H1 (cell line): ENCODE measurements around the gene SORCS3. TPM values are rescaled to one million over a fixed set of nuclear protein-coding genes. Genes with fewer than 3 reads are reported as not detected.

Source experiments
- CTCF ChIA-PET: fragments of 300-600 bp; sonication (Branson Sonifier 250); formaldehyde crosslinking; loops from one replicate; lab custom pipeline; 2021; ENCODE audit not compliant: partially characterized antibody; lab: Charles Lee
- POLR2A ChIA-PET: fragments of 300-600 bp; sonication (Branson Sonifier 250); formaldehyde crosslinking; loops from one replicate; lab custom pipeline; 2021; ENCODE audit warnings: inconsistent platforms; ENCODE audit not compliant: partially characterized antibody; lab: Charles Lee
- DNase-seq, 2 experiments: peaks; one replicate each; pipeline versions ENCODE4 v3.0.0 to v3.0.0-alpha.2; 2010 to 2022; ENCODE audit warnings: low spot score in 2 of 2, low read depth in 1 of 2, mixed read lengths in 1 of 2
- FAIRE-seq: peaks from 2 replicates; lab custom pipeline; 2011; peaks lifted over from hg19 to GRCh38; lab: Jason Lieb, UNC
- H2AFZ ChIP-seq: 2 replicates; pipeline ENCODE4 v1.8.1; 2012; ENCODE audit warnings: low read length, inconsistent platforms
- H2AK5ac ChIP-seq: 2 replicates; pipeline ENCODE4 v1.6.1; 2013; ENCODE audit warnings: low read depth, low read length
- H2BK120ac ChIP-seq: replicated peaks from 2 replicates; pipeline ENCODE3; 2013; ENCODE audit warnings: low read depth, low read length, inconsistent platforms
- H2BK12ac ChIP-seq: 2 replicates; pipeline ENCODE4 v1.6.1; 2013; ENCODE audit warnings: low read depth, low read length
- H2BK15ac ChIP-seq: 2 replicates; pipeline ENCODE4 v1.6.1; 2013; ENCODE audit warnings: low read length
- H2BK20ac ChIP-seq: 2 replicates; pipeline ENCODE4 v1.6.1; 2013; ENCODE audit warnings: low read length
- H2BK5ac ChIP-seq: 2 replicates; pipeline ENCODE4 v1.6.1; 2013; ENCODE audit warnings: low read depth, low read length
- H3K14ac ChIP-seq: 2 replicates; pipeline ENCODE4 v1.6.1; 2013; ENCODE audit warnings: inconsistent platforms; ENCODE audit not compliant: insufficient read length
- H3K18ac ChIP-seq: 2 replicates; pipeline ENCODE4 v1.6.1; 2013; ENCODE audit warnings: low read length; ENCODE audit errors: extremely low read depth
- H3K23ac ChIP-seq: 2 replicates; pipeline ENCODE4 v1.6.1; 2013; ENCODE audit warnings: inconsistent platforms; ENCODE audit not compliant: insufficient read length
- H3K23me2 ChIP-seq: 2 replicates; pipeline ENCODE4 v1.6.1; 2013; ENCODE audit warnings: low read depth, low read length
- H3K27ac ChIP-seq: 2 replicates; pipeline ENCODE4 v1.6.1; 2011; ENCODE audit warnings: low read depth, low read length, inconsistent platforms
- H3K27me3 ChIP-seq, 4 experiments: replicated peaks in 1 of 4; 1 replicate in 1 of 4; 2 replicates in 3 of 4; pipeline versions ENCODE4 v1.6.1 to v1.8.1; 2011 to 2013; ENCODE audit warnings: low read length in 3 of 4, mild to moderate bottlenecking in 3 of 4, inconsistent platforms in 2 of 4, mixed read lengths in 2 of 4, moderate library complexity in 1 of 4; ENCODE audit not compliant: control insufficient read depth in 3 of 4, insufficient read depth in 3 of 4; ENCODE audit errors: extremely low read depth in 1 of 4
- H3K36me3 ChIP-seq, 4 experiments: 2 replicates each; pipeline versions ENCODE4 v1.6.1 to v1.8.1; 2011 to 2013; ENCODE audit warnings: mild to moderate bottlenecking in 4 of 4, low read length in 3 of 4, moderate library complexity in 2 of 4, control low read depth in 1 of 4, inconsistent platforms in 1 of 4; ENCODE audit not compliant: insufficient read depth in 4 of 4, control insufficient read depth in 2 of 4
- H3K4ac ChIP-seq: replicated peaks from 2 replicates; pipeline ENCODE3; 2013; ENCODE audit warnings: low read length, low read depth, mixed read lengths, inconsistent platforms; ENCODE audit not compliant: insufficient read length
- H3K4me1 ChIP-seq, 4 experiments: replicated peaks in 1 of 4; 1 replicate in 1 of 4; 2 replicates in 3 of 4; pipeline versions ENCODE4 v1.6.1 to v1.8.1; 2011 to 2013; ENCODE audit warnings: low read length in 3 of 4, inconsistent platforms in 2 of 4, mixed read lengths in 1 of 4; ENCODE audit not compliant: insufficient read depth in 4 of 4, control insufficient read depth in 3 of 4
- H3K4me2 ChIP-seq, 2 experiments: 2 replicates each; pipeline versions ENCODE4 v1.6.1 to v1.8.1; 2011 to 2013; ENCODE audit warnings: low read depth in 2 of 2, low read length in 2 of 2, control low read depth in 1 of 2, inconsistent platforms in 1 of 2, mild to moderate bottlenecking in 1 of 2; ENCODE audit not compliant: insufficient read depth in 1 of 2
- H3K4me3 ChIP-seq, 4 experiments: fragments of 200-600, 300-600 bp in 1 of 4; sonication (generic), shearing (Covaris generic), sonication (Bioruptor Twin) in 1 of 4; 2 replicates each; pipeline versions ENCODE4 v1.5.1 to v1.8.1; 2011 to 2016; ENCODE audit warnings: low read length in 4 of 4, low read depth in 3 of 4, control low read depth in 2 of 4, inconsistent platforms in 2 of 4, mild to moderate bottlenecking in 2 of 4, mixed read lengths in 1 of 4, moderate library complexity in 1 of 4; ENCODE audit not compliant: insufficient read depth in 2 of 4; ENCODE audit errors: extremely low read depth in 1 of 4
- H3K56ac ChIP-seq: replicated peaks from 2 replicates; pipeline ENCODE3; 2013; ENCODE audit warnings: low read depth, mild to moderate bottlenecking, mixed read lengths, low read length, inconsistent platforms; ENCODE audit not compliant: insufficient read length
- H3K79me1 ChIP-seq: 2 replicates; pipeline ENCODE4 v1.6.1; 2013; ENCODE audit warnings: low read depth, low read length, control low read depth
- H3K79me2 ChIP-seq, 2 experiments: 2 replicates each; pipeline versions ENCODE4 v1.6.1 to v1.8.1; 2012 to 2013; ENCODE audit warnings: low read length in 2 of 2, mild to moderate bottlenecking in 2 of 2, inconsistent platforms in 1 of 2; ENCODE audit not compliant: insufficient read depth in 2 of 2, control insufficient read depth in 1 of 2
- H3K9ac ChIP-seq, 4 experiments: replicated peaks in 1 of 4; 1 replicate in 1 of 4; 2 replicates in 3 of 4; pipeline versions ENCODE4 v1.6.1 to v1.8.1; 2011 to 2013; ENCODE audit warnings: low read depth in 3 of 4, low read length in 3 of 4, control low read depth in 2 of 4, mild to moderate bottlenecking in 2 of 4, moderate library complexity in 2 of 4, inconsistent platforms in 1 of 4; ENCODE audit errors: extremely low read depth in 1 of 4
- H3K9me3 ChIP-seq, 2 experiments: 2 replicates each; pipeline versions ENCODE4 v1.6.1 to v1.8.1; 2012 to 2013; ENCODE audit warnings: mild to moderate bottlenecking in 2 of 2, moderate library complexity in 2 of 2, control low read depth in 1 of 2, inconsistent platforms in 1 of 2, low read depth in 1 of 2, low read length in 1 of 2, mixed read lengths in 1 of 2; ENCODE audit not compliant: insufficient read depth in 2 of 2
- H4K20me1 ChIP-seq, 2 experiments: replicated peaks in 1 of 2; 2 replicates each; pipeline versions ENCODE3 to v1.8.1; 2011 to 2013; ENCODE audit warnings: inconsistent platforms in 2 of 2, low read length in 2 of 2, mild to moderate bottlenecking in 1 of 2; ENCODE audit not compliant: insufficient read depth in 2 of 2, control insufficient read depth in 1 of 2
- H4K5ac ChIP-seq: 2 replicates; pipeline ENCODE4 v1.6.1; 2013; ENCODE audit warnings: low read length, low read depth, mixed read lengths, inconsistent platforms; ENCODE audit not compliant: insufficient read length
- H4K8ac ChIP-seq: 2 replicates; pipeline ENCODE4 v1.8.0; 2013; ENCODE audit warnings: mild to moderate bottlenecking, moderate library complexity, low read length, inconsistent platforms; ENCODE audit not compliant: insufficient read depth; ENCODE audit errors: extremely low read depth
- H4K91ac ChIP-seq: replicated peaks from 2 replicates; pipeline ENCODE3; 2013; ENCODE audit warnings: low read length, mixed read lengths, inconsistent platforms; ENCODE audit not compliant: insufficient read length
- E2F6 ChIP-seq: IDR thresholded peaks from 2 replicates; pipeline ENCODE4 v1.6.1; 2012; ENCODE audit warnings: inconsistent platforms
- EZH2 ChIP-seq: fragments of 200-600 bp; sonication (generic); IDR thresholded peaks from 2 replicates; pipeline ENCODE4 v1.7.1; 2012; ENCODE audit warnings: low read depth, mild to moderate bottlenecking, moderate library complexity, low read length, inconsistent platforms; ENCODE audit not compliant: severe bottlenecking
- HDAC6 ChIP-seq: IDR thresholded peaks from one replicate; pipeline ENCODE4 v1.7.1; 2012; ENCODE audit warnings: low read depth, mild to moderate bottlenecking, inconsistent platforms, low read length, moderate library complexity
- JUN ChIP-seq: IDR thresholded peaks from 2 replicates; pipeline ENCODE4 v1.6.1; 2011; ENCODE audit warnings: low read depth, mild to moderate bottlenecking, improper control_type of control experiment, low read length
- JUND ChIP-seq: IDR thresholded peaks from 2 replicates; pipeline ENCODE4 v1.6.1; 2011; ENCODE audit warnings: mild to moderate bottlenecking, improper control_type of control experiment, low read length
- RFX5 ChIP-seq: IDR thresholded peaks from 2 replicates; pipeline ENCODE4 v1.6.1; 2011; ENCODE audit warnings: low read depth, low read length, improper control_type of control experiment, borderline replicate concordance
- SAP30 ChIP-seq: fragments of 300-600 bp; sonication (generic); IDR thresholded peaks from 2 replicates; pipeline ENCODE4 v1.7.1; 2012; ENCODE audit warnings: low read length, moderate library complexity, mild to moderate bottlenecking, inconsistent platforms; ENCODE audit not compliant: insufficient read depth, insufficient replicate concordance
- SP4 ChIP-seq: IDR thresholded peaks from 2 replicates; pipeline ENCODE4 v1.6.1; 2012; ENCODE audit warnings: low read length, inconsistent platforms
- TAF7 ChIP-seq: optimal IDR thresholded peaks from 2 replicates; pipeline ENCODE3; 2011; ENCODE audit warnings: low read depth, mild to moderate bottlenecking, inconsistent platforms, low read length, moderate library complexity, borderline replicate concordance
- TEAD4 ChIP-seq: IDR thresholded peaks from 2 replicates; pipeline ENCODE4 v1.6.1; 2012; ENCODE audit warnings: low read depth, low read length, inconsistent platforms, mixed read lengths
- ZNF274 ChIP-seq: IDR thresholded peaks from 2 replicates; pipeline ENCODE4 v1.7.0; 2012; ENCODE audit warnings: low read length, borderline replicate concordance; ENCODE audit errors: extremely low read depth
- WGBS, 2 experiments: shearing (Covaris generic) in 1 of 2; methylation state at CpG; one replicate each; pipeline versions ENCODE4 v1.1.6 to v1.1.7; 2013 to 2015; ENCODE audit warnings: low lambda C conversion rate in 2 of 2, mixed read lengths in 2 of 2, inconsistent platforms in 1 of 2, low coverage in 1 of 2, missing lambda C conversion rate in 1 of 2; ENCODE audit not compliant: insufficient replicate concordance in 2 of 2, insufficient coverage in 1 of 2, insufficient read length in 1 of 2; ENCODE audit errors: extremely low coverage in 1 of 2, missing lambda C conversion rate in 1 of 2; 5-methylcytosine and 5-hydroxymethylcytosine counted together
- polyA plus RNA-seq, 7 experiments: library from polyadenylated mRNA; depleted of rRNA in 3 of 7; stranded (reverse) in 5 of 7; unstranded in 2 of 7; fragments of >200 nt in 5 of 7; fragments of 200-250 nt in 2 of 7; gene quantifications; 1 replicate in 5 of 7; 2 replicates in 1 of 7; 4 replicates in 1 of 7; pipeline versions ENCODE4 v1.2.1 to v1.2.3, GENCODE V29; 2011 to 2013; ENCODE audit warnings: missing spikeins in 2 of 7, mixed read lengths in 2 of 7
- total RNA-seq: library from RNA; stranded (reverse); fragmentation: NEBNext Ultra II Directional; extraction: Animal tissue kit (Norgen Biotek cat#: 25700); gene quantifications from 2 replicates; pipeline ENCODE4 v1.2.1, GENCODE V29; 2021

SORCS3 gene
- total and polyA plus RNA-seq, 2 of the 8 experiments (the other 6 are each of a cell fraction or from before 2014, with no cell fraction given) = 0.26 to 0.88 TPM

- Histone ChIP-seq H3K4ac (no peak overlapping the region), H2AFZ (no peak overlapping the region), H3K9ac (no peak overlapping the region), H3K14ac (no peak overlapping the region), H3K56ac (no peak overlapping the region), H3K36me3 (no peaks in the 10 kb centered on the region), H3K27ac (no peak overlapping the region), H4K8ac (no peak overlapping the region), H2BK5ac (no peak overlapping the region), H2BK12ac (no peak overlapping the region), H2AK5ac (no peak overlapping the region), H3K23ac (no peak overlapping the region), H3K4me1 (peaks cover 0 to 2% (median 0%) of the 10 kb centered on the region in 4 experiments; a peak in 1 of 7 replicates), H2BK120ac (no peak overlapping the region), H3K4me3 (no peak overlapping the region), H3K4me2 (no peak overlapping the region), H3K79me1 (no peaks in the 10 kb centered on the region), H4K91ac (no peak overlapping the region), H3K9me3 (no peaks in the 10 kb centered on the region), H3K27me3 (no peaks in the 10 kb centered on the region), H3K18ac (no peak overlapping the region), H4K5ac (no peak overlapping the region), H2BK15ac (no peak overlapping the region), H3K23me2 (no peaks in the 10 kb centered on the region; the same call in 1 of the 2 replicates), H2BK20ac (no peak overlapping the region), H4K20me1 (no peaks in the 10 kb centered on the region), H3K79me2 (no peaks in the 10 kb centered on the region)
- 81% methylated on average over 3 of the region's 3 CpGs; no CpG with 5 or more reads in 1 of the 2 experiments for WGBS, 2 experiments
- no peak for DNase-seq
- no peak for TF ChIP-seq E2F6
- no peak for TF ChIP-seq ZNF274
- no peak for TF ChIP-seq HDAC6
- no peak for TF ChIP-seq TEAD4
- no peak for TF ChIP-seq JUND
- no peak for TF ChIP-seq SP4
- TF ChIP-seq TAF7 = no peak
- no peak for TF ChIP-seq SAP30
- TF ChIP-seq EZH2 = no peak
- no peak for TF ChIP-seq JUN
- no peak for TF ChIP-seq RFX5
- ChIA-PET POLR2A (no interaction called here), CTCF (no interaction called here)
- FAIRE-seq = no peak
Measured at GRCh38 chr10:104903433-104903832, 262.3 kb downstream of the SORCS3 start.
